ENCODE data around the gene NKAPD1. TPM values are rescaled to one million over a fixed set of nuclear protein-coding genes. Genes with fewer than 3 reads are reported as not detected.

Gene NKAPD1
- total RNA-seq, 2 donors from 2014 or later: 11.8 to 16.8 TPM

- no peaks in the 10 kb centered on the region for H3K9me3 ChIP-seq
- WGBS: 68% methylated on average over 5 of the region's 5 CpGs
- no peaks in the 10 kb centered on the region for H3K4me1 ChIP-seq (replicated peaks)
- no peak for TF ChIP-seq POLR2A (IDR thresholded peaks at IDR 0.05)
- TF ChIP-seq POLR2AphosphoS5 (IDR thresholded peaks at IDR 0.05): no peak
- no peak for TF ChIP-seq CTCF (IDR thresholded peaks at IDR 0.05)
- intact Hi-C loops (cut with DNase I): loop anchor here (5.0 kb wide), 1 partner anchor 57 kb away; no protein-coding TSS in a partner anchor
- H3K27me3 ChIP-seq (replicated peaks; ENCODE audit: insufficient read depth): no peaks in the 10 kb centered on the region
- DNase-seq (ENCODE audit: low spot score): no peak
- no peak overlapping the region for H3K4me3 ChIP-seq
- H3K36me3 ChIP-seq: no peaks in the 10 kb centered on the region
- no peak overlapping the region for H3K27ac ChIP-seq
Observed at GRCh38 chr11:112115386-112115785, 41.3 kb downstream of the NKAPD1 start.

GRCh38 chr11:112118176-112118575 lies 44.1 kb downstream of the NKAPD1 start:
- no peaks in the 10 kb centered on the region for H3K9me3 ChIP-seq
- H3K4me1 ChIP-seq (replicated peaks): no peaks in the 10 kb centered on the region
- no peak overlapping the region for H3K4me3 ChIP-seq
- no peak overlapping the region for H3K27ac ChIP-seq
- no peak for TF ChIP-seq POLR2AphosphoS5 (IDR thresholded peaks at IDR 0.05)
- TF ChIP-seq CTCF (IDR thresholded peaks at IDR 0.05): no peak
- TF ChIP-seq POLR2A (IDR thresholded peaks at IDR 0.05): no peak
- no peaks in the 10 kb centered on the region for H3K36me3 ChIP-seq
- no peak for DNase-seq (ENCODE audit: low spot score)
- intact Hi-C loops (cut with DNase I): loop anchor here (5.0 kb wide), 1 partner anchor 54 kb away; no protein-coding TSS in a partner anchor
- H3K27me3 ChIP-seq (replicated peaks; ENCODE audit: insufficient read depth): no peaks in the 10 kb centered on the region
- WGBS: 76% methylated on average over 2 of the region's 2 CpGs

GRCh38 chr11:112121981-112122615 lies 48.0 kb downstream of the NKAPD1 start:
- no peaks in the 10 kb centered on the region for H3K27me3 ChIP-seq (replicated peaks; ENCODE audit: insufficient read depth)
- H3K36me3 ChIP-seq: no peaks in the 10 kb centered on the region
- H3K4me1 ChIP-seq (replicated peaks): no peaks in the 10 kb centered on the region
- H3K9me3 ChIP-seq: no peaks in the 10 kb centered on the region
- intact Hi-C loops (cut with DNase I): no loop called here
- no peak for DNase-seq (ENCODE audit: low spot score)
- no peak overlapping the region for H3K27ac ChIP-seq
- no peak overlapping the region for H3K4me3 ChIP-seq
- 92% methylated on average over 5 of the region's 5 CpGs for WGBS
- TF ChIP-seq CTCF (IDR thresholded peaks at IDR 0.05): no peak
- no peak for TF ChIP-seq POLR2A (IDR thresholded peaks at IDR 0.05)
- no peak for TF ChIP-seq POLR2AphosphoS5 (IDR thresholded peaks at IDR 0.05)

- no peaks in the 10 kb centered on the region for H3K9me3 ChIP-seq
- intact Hi-C loops (cut with DNase I): no loop called here
- H3K27ac ChIP-seq: no peak overlapping the region
- no peaks in the 10 kb centered on the region for H3K36me3 ChIP-seq
- H3K27me3 ChIP-seq (replicated peaks; ENCODE audit: insufficient read depth): no peaks in the 10 kb centered on the region
- DNase-seq (ENCODE audit: low spot score): no peak
- no peaks in the 10 kb centered on the region for H3K4me1 ChIP-seq (replicated peaks)
- H3K4me3 ChIP-seq: no peak overlapping the region
- 54% methylated on average over 4 of the region's 4 CpGs for WGBS
- no peak for TF ChIP-seq POLR2AphosphoS5 (IDR thresholded peaks at IDR 0.05)
- no peak for TF ChIP-seq CTCF (IDR thresholded peaks at IDR 0.05)
- no peak for TF ChIP-seq POLR2A (IDR thresholded peaks at IDR 0.05)
Observed at GRCh38 chr11:112123129-112123528, 49.0 kb downstream of the NKAPD1 start.

- 99% methylated on average over 2 of the region's 2 CpGs for WGBS
- no peak for TF ChIP-seq POLR2A (IDR thresholded peaks at IDR 0.05)
- TF ChIP-seq POLR2AphosphoS5 (IDR thresholded peaks at IDR 0.05): no peak
- no peak for TF ChIP-seq CTCF (IDR thresholded peaks at IDR 0.05)
- Histone ChIP-seq H3K36me3 (no peaks in the 10 kb centered on the region), H3K4me3 (no peak overlapping the region), H3K27me3 (replicated peaks; ENCODE audit: insufficient read depth) (no peaks in the 10 kb centered on the region), H3K9me3 (no peaks in the 10 kb centered on the region), H3K4me1 (replicated peaks) (no peaks in the 10 kb centered on the region), H3K27ac (no peak overlapping the region)
- no peak for DNase-seq (ENCODE audit: low spot score)
- intact Hi-C loops (cut with DNase I): no loop called here
Observed at GRCh38 chr11:112127056-112127455, 53.0 kb downstream of the NKAPD1 start.

All from prostate gland (tissue), 2 donors.